ENCODE data around the gene CKAP2L. TPM values are rescaled to one million over a fixed set of nuclear protein-coding genes. Genes with fewer than 3 reads are reported as not detected.

CKAP2L gene
- total and polyA plus RNA-seq, 9 of the 15 experiments (the other 6 are each of a cell fraction or from before 2014, with no cell fraction given) = 10.4 to 21.9 (median 14.2) TPM

DNA sequence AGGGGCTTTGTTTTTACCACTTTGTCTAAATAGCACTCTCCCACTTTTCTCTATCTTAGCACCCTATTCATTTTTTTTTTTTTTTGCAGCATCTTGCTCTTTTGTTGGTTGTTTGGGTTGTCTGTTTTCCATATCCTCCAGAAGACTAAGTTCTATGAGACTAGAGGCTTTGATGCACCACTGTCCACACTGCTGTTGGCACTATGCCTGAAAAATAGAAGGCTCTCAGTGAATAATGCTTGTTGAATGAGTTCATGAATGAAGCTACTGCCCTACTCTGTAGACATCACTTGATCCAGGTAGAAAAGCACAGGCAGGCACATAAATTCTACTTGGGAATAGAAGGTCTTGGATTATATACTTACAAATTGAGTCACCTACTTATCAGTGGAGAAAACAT is 12.6 kb upstream of the CKAP2L start:
- ATAC-seq (no peak), FAIRE-seq (no peak), DNase-seq (ENCODE audit: extremely low read depth in 1 of 4, low spot score in 3 of 4) (no peak)
- H3K79me2 ChIP-seq (ENCODE audit: control insufficient read depth, insufficient read depth, low read length) = no peaks in the 10 kb centered on the region
- ChIA-PET CTCF (ENCODE audit: low intra/inter-chr PET ratio) (no interaction called here), POLR2A (no interaction called here)
- TF ChIP-seq MCM3 (IDR thresholded peaks at IDR 0.05) (no peak), SAFB2 (IDR thresholded peaks at IDR 0.05; ENCODE audit: borderline replicate concordance, low read depth, low read length, severe bottlenecking) (no peak), BCOR (IDR thresholded peaks at IDR 0.05) (no peak), ZBTB11 (CRISPR knock-in tag; IDR thresholded peaks at IDR 0.05) (no peak), PHB (CRISPR knock-in tag; IDR thresholded peaks at IDR 0.05) (no peak)
- H3K27ac ChIP-seq (ENCODE audit: extremely low read depth, low read depth, low read length) = no peak overlapping the region
- H3K9me3 ChIP-seq (replicated peaks; ENCODE audit: control insufficient read depth, insufficient read depth, low read depth, low read length) = no peaks in the 10 kb centered on the region
- no peaks in the 10 kb centered on the region for H3K9me1 ChIP-seq (ENCODE audit: control insufficient read depth, insufficient read depth, low read length)
- no peak overlapping the region for H2AFZ ChIP-seq (ENCODE audit: low read depth, low read length)
- in situ Hi-C loops (cut with MboI) = no loop called here
- H4K20me1 ChIP-seq (replicated peaks; ENCODE audit: control insufficient read depth, insufficient read depth, low read length) = no peaks in the 10 kb centered on the region
- H3K27me3 ChIP-seq (ENCODE audit: control insufficient read depth in 2 of 2, insufficient read depth in 2 of 2, low read length in 2 of 2) = no peaks in the 10 kb centered on the region
- 0 out of 5 replicates have a peak, but pooled peaks cover 0 to 5% of the 10 kb centered on the region in 2 experiments for H3K4me1 ChIP-seq (replicated peaks in 1 of 2; ENCODE audit: control insufficient read depth in 2 of 2, insufficient read depth in 2 of 2, low read length in 2 of 2)
- H3K9ac ChIP-seq (ENCODE audit: insufficient read depth in 1 of 2, low read depth in 2 of 2, low read length in 2 of 2) = no peak overlapping the region
- no TSS peak for BruUV-seq (replicated peaks)
- H3K4me2 ChIP-seq (ENCODE audit: insufficient read depth, low read length) = no peak overlapping the region
- intact Hi-C loops (cut with micrococcal nuclease) = no loop called here
- no peak overlapping the region for H3K4me3 ChIP-seq
- no peaks in the 10 kb centered on the region for H3K36me3 ChIP-seq (ENCODE audit: control insufficient read depth, insufficient read depth, low read length)
